CD1c-positive myeloid dendritic cell (primary cell): Measurements from ENCODE around the gene NFYA.

Source experiments
- DNase-seq: peaks from one replicate; pipeline ENCODE4 v3.0.0-alpha.2; 2016; ENCODE audit errors: extremely low spot score

Gene NFYA

GRCh38 chr6:41046084-41046483 lies 26.7 kb upstream of the NFYA start:
- no peak for DNase-seq

DNA sequence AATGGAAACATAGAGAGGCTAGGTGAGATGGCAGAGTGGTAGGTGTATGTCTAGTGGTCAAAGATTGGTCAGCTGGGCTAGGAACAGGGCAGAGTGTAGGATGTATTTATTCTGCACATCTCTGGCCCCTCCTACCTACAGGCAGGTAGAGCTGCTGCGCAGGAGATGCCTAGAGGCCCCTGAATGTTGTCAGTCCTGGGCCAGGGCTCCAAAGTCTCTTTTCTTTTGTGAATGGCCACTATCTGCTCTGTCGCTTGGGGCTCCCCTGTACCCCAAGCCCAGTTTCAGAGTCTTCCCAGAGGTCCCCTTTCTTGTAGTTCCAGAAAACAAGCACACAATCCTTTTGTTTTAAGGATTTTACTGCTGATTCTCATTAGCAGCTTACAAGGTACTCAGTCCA lies 25.5 kb upstream of the NFYA start:
- DNase-seq, result no peak

- DNase-seq, result no peak
These were observed 24.7 kb upstream of the NFYA start for GRCh38 chr6:41047745-41048732.

DNA sequence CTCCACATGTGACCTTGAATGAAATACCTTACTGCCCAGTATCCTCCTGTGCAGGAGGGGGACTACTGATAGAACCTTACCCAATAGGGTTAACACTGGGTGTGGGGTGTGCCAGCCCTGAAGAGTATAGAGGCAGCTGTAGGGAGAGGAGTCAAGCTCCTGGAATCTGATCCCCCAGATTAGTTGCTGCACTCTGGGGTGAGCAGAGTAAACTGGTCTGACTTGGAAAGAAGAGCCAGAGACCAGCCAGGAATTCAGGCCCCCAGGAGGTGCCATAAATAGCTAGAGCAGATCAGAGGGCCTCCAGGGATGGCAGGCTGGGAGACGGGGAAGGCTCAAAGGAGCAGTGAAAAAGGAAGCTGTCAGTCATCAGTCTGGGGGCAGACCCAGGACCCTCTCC lies 23.3 kb upstream of the NFYA start:
- no peak for DNase-seq

DNA sequence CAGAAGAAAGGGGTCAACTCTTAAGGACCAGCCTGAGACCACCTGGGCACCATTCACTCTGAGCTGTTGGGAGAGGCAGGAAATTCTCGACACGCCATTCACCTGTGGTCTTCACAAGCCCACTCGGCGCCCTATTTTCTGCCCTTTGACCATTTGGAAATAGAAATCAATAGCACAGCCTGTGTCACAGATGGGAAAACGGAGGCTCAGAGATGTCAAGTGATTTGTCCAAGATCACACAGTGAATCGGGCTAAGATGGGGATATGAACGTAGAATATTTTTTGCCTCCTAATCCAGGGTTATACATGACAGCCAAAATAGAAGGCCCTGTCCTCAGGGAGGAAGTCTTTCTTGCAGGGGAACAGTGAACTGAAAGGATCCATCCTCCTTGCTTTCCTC lies 22.8 kb upstream of the NFYA start:
- no peak for DNase-seq

DNA sequence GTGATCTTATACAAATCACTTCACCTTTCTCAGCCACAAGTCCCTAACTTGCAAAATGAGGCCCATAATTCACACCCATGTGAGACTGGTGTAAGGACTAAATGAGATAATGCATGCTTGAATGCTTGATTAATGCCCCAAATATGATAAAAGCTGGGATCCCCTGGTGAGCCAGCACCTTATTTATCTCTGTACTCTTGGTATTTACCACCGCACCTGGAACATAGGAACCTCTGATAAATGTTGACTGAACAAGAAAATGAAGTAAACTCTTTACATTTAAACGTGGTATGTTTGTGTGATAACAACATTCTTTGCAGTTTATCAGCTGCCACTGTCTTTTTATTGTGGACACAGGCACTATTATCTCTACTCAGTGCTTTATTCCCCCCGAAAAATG lies 22.2 kb upstream of the NFYA start:
- no peak for DNase-seq

DNA sequence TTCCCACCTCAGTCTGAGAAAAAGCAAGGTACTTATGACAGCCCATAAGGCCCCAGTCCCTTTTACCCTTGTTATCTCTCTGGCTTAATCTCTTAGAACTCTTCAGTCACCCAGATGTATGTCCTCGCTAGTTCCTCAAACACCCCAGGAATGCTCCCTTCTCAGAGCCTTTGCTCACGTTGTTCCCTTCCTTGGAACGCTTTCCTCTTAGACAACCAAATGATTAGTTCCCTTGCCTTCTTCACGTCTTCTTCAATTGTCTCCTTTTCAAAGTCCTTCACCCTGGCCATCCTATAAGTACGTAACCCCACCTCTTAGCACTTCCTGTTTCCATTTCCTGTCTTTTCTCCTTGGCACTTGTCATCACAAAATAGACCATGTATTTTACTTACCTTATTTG lies 20.9 kb upstream of the NFYA start:
- peak; percentile 55 for DNase-seq

DNA sequence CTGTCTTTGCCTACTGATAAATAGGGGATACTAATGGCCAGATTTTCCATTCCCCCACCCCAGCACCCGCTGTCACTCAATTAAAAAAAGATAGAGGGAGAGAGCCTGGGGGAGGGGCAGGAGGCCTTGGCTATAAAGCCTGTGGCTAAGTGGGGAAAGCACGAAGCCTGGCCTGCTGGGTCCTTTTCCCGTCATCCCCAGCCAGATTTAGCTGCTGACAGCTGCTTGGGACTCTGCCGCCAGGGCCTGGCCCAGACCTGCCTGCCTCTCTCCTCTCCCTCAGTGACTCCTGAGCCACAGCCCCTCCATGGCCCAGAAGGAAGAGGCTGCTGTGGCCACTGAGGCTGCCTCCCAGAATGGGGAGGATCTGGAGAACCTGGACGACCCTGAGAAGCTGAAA lies 19.7 kb upstream of the NFYA start, which contains the start of gene APOBEC2:
Gene APOBEC2, plus strand, starts transcription at position 162 of the 400 bp plus-strand sequence. Its CDS starts 146 bp downstream, at position 308.
- no peak for DNase-seq

DNA sequence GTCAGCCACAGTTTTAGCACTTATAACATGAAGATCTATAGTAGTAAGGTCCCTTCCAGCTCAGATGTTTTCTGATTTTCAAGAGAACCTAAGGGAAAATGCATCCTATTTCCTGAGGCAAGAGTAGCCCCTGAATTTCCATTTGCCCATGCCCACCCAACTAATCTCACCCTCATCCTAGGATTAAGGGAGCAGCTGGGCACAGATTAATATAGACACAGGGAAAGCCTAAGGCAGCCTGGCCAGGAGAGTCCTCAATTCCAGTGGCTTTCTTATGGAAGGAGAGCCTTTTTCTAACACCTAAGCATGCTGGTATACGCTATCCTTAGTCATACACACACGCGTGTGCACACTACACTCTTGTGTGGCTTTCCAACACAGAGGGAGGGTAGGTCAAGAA lies 18.3 kb upstream of the NFYA start:
- no peak for DNase-seq

DNA sequence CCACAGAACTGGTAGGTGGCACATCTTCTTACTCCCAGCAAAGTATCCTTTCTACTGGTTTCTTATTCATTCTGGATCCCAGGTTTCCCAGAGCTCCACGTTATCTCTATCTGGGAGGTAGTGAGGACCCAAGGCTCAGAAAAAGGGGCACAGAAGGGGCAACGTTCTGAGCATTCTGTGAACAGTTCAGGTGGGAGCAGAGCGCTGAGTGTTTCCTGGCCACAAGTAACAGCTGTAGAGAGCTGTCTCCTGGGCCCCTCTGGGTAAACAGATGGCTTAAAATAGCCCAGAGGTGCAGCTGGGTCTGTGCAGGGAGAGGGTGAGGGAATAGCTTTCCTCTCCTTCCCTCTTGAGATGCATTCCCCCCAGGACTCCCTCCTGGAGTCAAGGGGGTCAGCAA lies 17.6 kb upstream of the NFYA start:
- DNase-seq, result no peak

GRCh38 chr6:41056768-41057490 lies 15.8 kb upstream of the NFYA start:
- DNase-seq, result no peak

- no peak for DNase-seq
These were observed 14.0 kb upstream of the NFYA start for GRCh38 chr6:41058783-41059181.

DNA sequence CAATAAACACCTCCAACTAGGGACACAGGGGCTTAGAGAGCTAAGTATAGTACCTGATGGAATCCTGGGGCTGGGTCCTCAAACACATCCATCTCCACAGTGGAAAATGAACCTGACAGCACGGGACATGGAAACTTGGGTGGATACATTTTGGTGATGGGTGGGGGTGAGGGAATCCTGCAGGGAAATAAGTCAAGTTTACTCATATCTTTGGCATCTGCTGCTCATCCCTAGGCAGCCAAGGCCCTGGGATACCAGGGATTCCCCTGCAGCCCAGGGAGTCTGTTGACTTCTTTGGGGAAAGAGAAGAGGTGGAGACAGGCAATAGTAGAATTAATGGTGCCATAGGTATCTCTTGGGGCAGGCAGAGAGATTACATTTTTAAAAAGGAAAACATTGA lies 13.2 kb upstream of the NFYA start:
- no peak for DNase-seq

GRCh38 chr6:41061196-41061726 lies 11.5 kb upstream of the NFYA start:
- DNase-seq, result no peak

DNA sequence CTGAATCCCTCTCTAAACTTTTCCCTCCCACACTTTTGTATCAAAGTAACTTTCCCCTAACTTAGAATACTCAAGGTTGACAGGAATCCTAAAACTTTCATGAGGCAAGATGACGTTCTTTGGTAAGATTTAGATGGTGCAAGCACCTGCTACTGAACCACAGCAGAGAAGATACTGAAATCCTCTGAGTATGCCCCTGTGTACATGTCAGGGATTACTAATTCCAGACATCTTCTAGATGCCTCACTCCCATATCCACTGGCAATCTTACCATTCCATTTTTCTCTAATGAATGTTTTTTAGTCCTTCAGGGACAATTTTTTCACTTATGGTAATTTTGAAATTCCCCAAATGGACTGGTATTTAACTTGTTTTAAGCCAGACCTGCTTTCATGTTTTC lies 10.7 kb upstream of the NFYA start:
- DNase-seq, result no peak

DNA sequence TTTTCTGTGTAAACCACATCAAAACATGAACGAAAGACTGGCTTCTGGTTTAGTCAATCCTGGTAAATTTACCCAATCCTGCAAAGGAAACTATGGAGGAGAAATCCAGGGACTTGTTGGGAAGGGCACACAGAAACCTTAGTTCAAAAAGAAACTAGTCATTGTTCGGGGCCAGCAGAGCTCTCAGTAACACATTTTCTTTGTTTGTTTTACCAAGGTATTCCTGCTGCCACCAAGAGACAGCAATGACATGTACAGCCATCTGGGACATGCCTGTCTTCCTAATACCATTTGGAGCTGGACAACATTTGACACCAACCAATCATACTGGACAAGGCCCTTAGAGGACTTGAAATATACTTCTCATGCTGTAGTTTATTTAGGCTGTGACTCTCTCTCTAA lies 8.9 kb upstream of the NFYA start:
- DNase-seq, result no peak

- no peak for DNase-seq
These were observed 7.9 kb upstream of the NFYA start for GRCh38 chr6:41064841-41065240.

DNA sequence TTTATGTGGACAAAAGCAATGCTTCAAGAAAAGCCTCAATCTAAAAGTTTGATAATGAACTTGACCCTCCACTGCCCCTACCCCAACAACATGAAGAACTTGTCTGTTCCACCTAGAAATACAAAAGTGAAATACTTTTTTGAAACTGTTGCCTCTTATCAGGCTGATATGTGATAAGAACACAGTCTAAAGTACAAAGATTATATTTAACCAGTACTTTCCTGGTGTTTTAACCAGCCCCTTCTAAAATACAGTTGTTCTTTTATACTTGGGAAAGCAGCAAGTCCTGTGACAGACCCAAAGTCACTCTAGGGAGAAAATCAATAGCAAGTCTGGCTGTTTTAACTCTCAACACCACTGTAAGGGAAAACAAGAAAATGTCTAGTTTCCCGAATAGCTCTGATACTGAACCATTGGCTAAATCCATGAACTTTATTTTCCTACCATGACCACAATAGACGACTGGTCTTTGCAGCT lies 7.2 kb upstream of the NFYA start:
- DNase-seq, result no peak

GRCh38 chr6:41066867-41067304 lies 5.9 kb upstream of the NFYA start:
- peak; percentile 83 for DNase-seq

DNA sequence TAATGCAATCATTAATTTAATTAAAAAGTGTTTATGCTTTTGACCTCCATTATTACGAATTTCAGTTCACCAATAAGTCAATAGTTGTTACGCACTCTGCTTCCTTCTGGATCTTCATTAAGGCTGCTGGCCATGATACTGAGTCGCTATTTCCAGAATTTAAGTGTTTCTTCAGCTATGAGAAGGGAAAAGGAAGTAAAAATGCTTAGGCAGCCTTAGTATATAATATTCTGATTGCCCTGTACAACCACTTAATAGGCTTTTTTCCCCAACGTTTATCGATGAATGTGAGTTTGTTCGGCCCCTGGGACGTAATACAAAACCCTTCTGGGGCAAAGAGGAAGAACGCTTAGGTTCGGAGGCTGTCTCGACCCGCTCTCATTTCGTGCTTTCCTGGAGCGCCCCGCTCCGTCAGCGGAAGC lies 1.3 kb upstream of the NFYA start:
- DNase-seq, result no peak

DNA sequence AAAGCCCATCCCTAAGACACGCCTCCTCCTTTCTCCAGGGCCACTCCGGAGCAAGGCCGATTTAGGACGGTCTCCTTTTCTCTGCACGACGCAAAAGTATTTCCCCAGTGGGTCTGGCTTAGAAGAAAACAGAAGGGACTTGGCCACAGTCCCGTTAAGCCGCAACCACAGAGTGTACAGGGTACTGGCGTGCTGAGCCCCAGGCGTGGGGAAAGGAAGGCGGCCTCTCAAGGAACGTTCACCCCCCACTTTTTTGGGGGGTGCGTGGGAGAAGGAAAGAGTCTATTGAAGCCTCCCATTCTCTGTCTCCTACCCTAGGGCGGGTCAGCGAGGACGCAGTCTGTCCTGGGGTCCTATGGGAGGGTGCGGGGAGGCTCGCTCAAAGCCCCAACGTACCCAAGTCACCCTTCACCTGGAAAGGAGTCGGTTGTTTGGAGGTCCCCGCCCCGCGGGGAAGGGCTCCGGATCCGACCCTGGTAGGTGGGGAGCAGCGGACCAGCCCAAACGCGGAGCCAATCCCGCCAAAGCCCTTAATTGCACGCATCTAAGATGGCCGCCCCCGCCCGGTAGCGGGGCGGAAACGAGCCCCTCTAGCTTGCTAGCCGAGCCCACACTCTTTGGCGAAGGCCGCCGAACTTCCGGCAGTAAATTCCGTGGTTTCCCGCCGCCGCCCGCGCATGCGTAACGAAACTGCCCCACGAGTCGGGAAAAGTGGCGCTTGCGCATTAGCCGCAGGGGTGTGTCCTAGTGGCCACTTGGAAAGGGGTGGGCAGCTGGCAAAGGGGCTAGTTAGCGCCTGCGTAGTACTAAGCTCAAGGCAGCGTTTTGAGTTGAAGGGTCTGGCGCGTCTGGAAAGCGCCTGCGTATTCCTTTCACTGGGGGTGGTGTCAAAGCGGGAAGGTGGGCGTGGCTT lies 595 bp upstream of the NFYA start, which contains the start of gene OARD1:
Gene OARD1, minus strand, starts transcription at position 434 of the 913 bp plus-strand sequence. CDS start 722 bp downstream, outside the sequence.
- peak; percentile 100 for DNase-seq
